SU-DHL-6 (cell line): Measurements from ENCODE around the gene CENPU.

ENCODE experiments used
- EZH2phosphoT487 ChIP-seq: fragments of 200-600 bp; sonication (generic), shearing (Covaris generic); conservative IDR thresholded peaks from 2 replicates; pipeline ENCODE4 v1.6.1; 2018; ENCODE audit warnings: mild to moderate bottlenecking, antibody characterized with exemption, low read length, moderate library complexity, mixed read lengths
- TF ChIP-seq, protein P1 (sequence below): fragments of 200-600 bp; sonication (generic); IDR thresholded peaks from one replicate; pipeline ENCODE4 v1.5.1; 2017; ENCODE audit warnings: antibody characterized with exemption, mild to moderate bottlenecking, low read length, moderate library complexity; ENCODE audit not compliant: insufficient read depth, poor library complexity, severe bottlenecking

DNA sequence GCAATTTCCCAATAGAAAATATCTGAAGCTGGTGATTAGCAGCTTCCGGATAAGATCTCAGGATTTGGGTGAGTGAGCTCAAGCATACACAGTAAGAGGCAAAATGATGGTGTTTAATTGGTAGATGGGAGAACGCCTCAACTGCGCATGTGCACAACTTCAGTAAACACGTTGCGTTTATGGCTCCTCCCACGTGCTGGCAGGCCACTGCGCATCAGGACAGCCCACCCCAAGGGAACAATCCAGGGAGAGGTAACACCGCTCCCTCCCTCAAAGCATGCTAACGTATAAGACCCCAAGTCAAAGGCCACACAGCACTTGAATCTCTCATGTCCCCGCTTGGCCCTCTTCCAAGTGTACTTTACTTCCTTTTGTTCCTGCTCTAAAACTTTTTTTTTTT, 10.3 kb upstream of the CENPU start:
- TF ChIP-seq, protein P1, sequence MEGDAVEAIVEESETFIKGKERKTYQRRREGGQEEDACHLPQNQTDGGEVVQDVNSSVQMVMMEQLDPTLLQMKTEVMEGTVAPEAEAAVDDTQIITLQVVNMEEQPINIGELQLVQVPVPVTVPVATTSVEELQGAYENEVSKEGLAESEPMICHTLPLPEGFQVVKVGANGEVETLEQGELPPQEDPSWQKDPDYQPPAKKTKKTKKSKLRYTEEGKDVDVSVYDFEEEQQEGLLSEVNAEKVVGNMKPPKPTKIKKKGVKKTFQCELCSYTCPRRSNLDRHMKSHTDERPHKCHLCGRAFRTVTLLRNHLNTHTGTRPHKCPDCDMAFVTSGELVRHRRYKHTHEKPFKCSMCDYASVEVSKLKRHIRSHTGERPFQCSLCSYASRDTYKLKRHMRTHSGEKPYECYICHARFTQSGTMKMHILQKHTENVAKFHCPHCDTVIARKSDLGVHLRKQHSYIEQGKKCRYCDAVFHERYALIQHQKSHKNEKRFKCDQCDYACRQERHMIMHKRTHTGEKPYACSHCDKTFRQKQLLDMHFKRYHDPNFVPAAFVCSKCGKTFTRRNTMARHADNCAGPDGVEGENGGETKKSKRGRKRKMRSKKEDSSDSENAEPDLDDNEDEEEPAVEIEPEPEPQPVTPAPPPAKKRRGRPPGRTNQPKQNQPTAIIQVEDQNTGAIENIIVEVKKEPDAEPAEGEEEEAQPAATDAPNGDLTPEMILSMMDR: no peak
- no peak for TF ChIP-seq EZH2phosphoT487
